OCI-M1 (cell line): ENCODE data around the gene EVI5.

ENCODE experiments used
- DNase-seq: peaks from one replicate; lab custom pipeline; 2025; lab: John Stamatoyannopoulos, UW

Gene EVI5

GRCh38 chr1:92511541-92511940 lies 273.4 kb downstream of the EVI5 start:
- no peak for DNase-seq

DNA sequence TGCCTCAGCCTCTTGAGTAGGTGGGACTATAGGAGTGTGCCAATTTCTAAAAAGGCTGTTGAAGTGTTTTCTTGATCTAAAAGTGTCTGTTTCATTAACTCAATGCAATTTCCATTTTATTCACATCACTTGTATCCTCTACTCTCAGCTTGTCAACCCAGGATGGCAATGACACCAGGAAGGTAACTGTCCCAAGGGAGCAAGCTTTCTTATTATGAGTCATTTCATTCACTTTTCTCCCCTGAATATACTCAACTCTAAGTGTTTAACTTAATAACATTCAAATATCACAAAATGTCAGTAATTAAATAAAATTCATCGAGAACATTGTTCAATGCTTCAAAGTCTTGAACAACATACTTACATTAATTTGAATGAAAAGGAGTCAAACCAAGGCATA lies 275.3 kb downstream of the EVI5 start:
- no peak for DNase-seq

DNA sequence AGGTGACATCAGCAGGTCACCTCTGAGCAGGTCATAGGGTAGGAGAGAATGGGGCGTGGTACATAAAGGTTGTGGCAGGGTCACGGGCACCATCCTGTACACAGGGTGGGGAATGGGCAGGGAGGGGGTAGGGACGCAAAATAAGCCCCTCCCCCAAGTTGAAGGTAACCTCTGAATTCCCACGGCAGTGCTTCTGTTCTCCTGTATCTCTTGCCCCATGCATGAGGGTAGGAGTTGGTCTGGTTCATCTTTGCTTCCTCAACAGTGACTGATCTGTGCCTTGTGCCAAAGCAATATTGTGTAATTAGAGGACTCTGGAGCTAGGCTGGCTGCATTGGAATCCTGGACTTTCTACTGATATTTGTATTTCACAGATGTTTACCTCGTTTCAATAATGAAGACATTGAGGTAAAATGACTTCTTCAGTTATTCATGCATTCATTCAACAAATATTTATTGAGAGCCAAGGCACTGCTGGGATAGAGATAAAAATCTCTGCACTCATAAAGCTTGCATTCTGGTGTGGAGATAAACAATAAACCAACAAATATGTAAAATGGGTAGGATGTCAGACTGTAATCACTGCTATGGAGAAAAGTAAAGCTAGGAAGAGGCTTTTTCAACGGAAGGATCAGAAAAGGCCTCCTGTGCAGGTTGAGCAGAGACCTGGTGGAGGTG lies 279.8 kb downstream of the EVI5 start:
- DNase-seq = no peak

DNA sequence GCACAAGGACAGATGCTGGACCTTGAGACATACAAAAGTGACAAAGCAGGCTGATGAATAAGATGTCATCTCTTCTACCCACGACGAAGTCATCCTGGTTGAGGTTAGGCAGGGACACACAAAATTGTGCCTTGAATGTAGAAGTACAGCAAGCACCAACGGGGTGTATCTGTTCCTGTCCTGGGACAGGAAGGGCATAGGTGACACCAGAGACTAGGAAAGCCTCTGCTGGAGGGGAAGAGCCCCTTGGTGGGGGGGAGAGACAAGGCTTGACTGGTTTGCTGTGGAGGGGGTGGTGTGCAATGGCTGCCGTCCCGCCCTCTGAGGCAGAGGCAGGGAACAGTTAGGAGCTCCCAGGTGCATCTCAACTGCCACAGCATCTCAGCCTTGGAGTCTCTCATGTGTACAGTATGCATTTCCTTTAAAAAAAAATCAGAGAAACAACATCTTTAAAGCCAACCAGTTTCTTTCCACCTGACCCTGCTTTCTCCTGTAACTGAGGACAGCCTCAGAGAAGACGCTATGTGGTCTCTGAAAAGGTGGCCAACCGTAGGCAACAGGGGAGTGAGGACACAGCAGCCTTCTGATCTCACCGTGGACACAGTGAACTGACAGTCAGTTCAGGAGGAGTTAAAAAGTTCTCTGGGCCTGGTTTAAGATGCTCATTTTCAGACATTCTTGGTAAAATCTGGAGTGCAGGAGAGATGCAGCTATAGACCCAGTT lies 280.5 kb downstream of the EVI5 start:
- DNase-seq = no peak

DNA sequence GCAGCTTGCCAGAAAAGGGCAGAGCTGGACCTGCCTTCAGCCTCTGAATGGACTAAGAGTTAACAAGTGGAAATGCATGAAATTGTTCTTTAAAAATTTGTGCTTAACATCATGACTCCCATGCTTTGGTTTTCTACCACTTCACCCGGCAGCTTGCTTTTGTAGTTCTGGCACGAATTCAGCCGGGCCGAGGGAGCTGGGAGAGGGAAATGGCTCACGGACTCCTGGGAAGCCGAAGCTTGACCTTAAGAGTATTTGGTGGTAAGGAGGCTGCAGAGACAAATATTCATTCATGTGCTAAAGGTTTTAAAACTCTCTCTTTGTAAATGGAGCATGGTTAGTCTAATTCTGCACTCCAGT lies 281.0 kb downstream of the EVI5 start:
- DNase-seq = no peak

DNA sequence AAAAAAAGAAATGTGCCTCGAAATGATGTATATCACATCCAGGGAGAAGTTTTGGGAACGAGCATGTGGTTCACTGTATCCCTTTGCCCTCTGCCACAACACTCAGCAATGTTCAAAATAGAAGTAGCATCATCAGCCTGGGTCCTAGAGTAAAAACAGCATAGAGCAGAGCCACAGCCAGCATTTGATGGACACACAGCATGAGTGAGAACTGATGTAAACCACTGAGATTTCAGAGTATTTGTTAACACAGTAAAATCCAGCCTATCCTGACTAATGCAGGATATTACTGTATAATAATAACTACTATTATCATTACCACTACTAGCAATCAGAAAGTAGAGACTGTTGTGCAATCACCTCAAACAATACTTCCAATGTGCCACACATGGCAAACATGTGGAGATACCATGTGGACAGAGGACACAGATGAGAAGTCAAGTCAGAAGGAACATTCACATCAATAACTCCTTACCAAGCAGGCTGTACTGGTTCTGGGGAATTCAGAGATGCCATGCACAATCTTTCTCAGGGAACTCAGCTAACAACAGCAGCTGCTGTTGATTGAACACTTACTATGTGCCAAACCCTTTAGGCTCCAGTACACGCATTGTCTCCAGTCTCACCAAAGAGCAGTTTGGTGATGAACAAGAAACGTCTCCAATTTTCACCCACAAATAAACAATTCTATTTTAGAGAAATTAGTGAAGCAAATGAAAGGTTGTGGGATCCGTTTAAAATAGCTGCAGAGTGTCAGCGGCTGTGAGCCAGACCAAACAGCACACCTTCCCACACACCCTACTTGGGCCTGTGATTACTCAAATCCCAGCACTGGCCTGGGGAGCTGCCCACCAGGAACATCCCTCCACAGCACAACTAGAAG lies 281.6 kb downstream of the EVI5 start:
- no peak for DNase-seq

DNA sequence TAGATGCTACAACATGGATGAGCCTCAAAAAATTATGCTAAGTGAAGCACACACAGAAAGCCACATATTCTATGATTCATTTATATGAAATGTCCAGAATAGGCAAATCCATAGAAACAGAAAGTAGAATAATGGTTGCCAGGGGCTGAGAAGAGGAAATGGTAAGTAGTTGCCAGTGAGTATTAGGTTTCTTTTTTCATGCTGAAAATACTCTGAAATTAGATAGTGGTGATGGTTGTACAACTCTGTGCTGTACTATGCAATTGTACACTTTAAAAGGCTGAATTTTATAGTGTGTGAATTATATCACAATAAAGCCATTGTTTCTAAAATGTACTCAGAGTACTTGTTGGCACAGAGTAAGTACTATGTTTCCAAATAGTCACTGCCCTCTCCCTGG lies 282.7 kb downstream of the EVI5 start:
- no peak for DNase-seq

- DNase-seq = no peak
Observed at GRCh38 chr1:92500552-92500951, 284.4 kb downstream of the EVI5 start.

DNA sequence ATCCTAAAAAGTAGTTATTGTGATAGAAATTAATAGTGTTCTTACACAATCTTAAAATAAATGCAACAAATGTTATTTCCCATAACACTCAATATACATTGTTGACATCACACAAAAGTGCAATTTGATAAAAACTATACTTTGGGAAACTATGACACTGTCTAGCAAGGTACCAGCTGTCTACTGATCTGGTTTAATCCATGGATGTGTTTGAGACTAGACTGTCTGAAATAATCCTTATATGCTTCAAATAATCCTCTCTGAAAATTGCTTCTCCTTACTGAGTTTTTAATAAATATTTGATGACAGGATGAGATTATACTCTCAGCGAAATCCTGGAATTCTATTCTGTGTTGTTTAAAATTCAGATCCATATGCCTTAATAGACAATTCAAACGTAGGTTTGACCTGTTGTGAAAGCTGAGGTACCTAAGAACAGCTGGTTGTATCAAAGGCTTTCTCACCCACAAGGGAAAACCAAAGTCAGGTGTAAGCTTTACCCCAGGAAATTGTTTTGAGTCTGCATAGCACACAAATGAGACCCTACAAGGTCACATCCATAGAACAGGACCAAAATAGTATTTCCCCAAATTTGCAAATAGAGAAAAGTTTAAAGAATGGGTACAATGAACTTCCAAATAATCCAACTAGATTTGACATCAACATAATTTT lies 289.4 kb downstream of the EVI5 start:
- DNase-seq = no peak

- no peak for DNase-seq
Observed at GRCh38 chr1:92494485-92495141, 290.3 kb downstream of the EVI5 start.

DNA sequence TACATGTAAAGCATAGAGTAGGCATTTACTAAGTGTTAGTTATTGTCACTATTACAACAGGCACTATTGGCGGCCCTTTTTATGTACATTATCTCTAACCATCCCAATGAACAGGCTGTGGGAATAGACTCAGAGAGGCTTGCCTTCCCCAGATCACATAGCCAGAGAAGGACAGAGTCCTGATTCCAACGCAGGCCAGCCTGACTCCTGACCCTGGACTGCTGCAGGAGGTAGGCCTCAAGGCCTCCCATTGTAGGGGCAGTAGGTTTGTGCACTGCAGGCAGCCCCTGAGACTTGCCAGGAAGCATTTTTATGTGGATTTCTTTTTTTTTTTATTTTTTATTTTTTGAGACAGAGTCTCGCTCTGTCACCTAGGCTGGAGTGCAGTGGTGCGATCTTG lies 291.8 kb downstream of the EVI5 start:
- DNase-seq = no peak

GRCh38 chr1:92488832-92489231 lies 296.1 kb downstream of the EVI5 start:
- no peak for DNase-seq

GRCh38 chr1:92488416-92488815 lies 296.5 kb downstream of the EVI5 start:
- no peak for DNase-seq

DNA sequence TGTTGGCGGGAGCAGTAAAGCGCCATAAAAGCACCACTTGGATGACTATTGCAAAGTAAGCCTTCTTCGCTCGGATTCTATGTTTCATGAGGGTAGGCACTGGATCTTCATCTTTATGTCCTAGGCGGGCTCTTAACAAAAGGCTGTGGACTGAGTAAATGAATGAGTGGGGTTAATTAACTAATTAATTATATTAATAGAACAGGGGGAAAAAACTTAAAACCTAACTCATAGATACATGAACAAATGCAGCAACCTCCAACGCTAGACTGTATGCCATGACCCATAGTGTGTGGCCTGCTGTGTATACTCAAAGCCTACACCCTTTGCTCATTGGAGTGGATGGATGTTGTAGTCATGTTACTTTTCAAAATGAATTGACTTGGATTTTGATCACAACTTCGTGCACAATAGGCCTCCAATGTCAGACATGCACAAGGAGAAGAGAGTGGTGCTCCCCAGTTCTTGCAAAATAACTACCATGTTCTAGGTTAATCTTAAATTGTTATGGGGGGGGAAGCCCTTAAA lies 297.8 kb downstream of the EVI5 start:
- DNase-seq = no peak

GRCh38 chr1:92486251-92487077 lies 298.4 kb downstream of the EVI5 start, which contains the start of gene GFI1:
Gene GFI1, minus strand, starts transcription at chr1:92486925. Its CDS starts 3,438 bp downstream, at chr1:92483487.
- DNase-seq = peak; percentile 71

- DNase-seq = peak; percentile 88
Observed at GRCh38 chr1:92485381-92486250, 299.3 kb downstream of the EVI5 start.

GRCh38 chr1:92484472-92485380 lies 300.2 kb downstream of the EVI5 start:
- peak; percentile 76 for DNase-seq
